Caco-2 (cell line): ENCODE measurements around the gene TAS2R46. TPM values are rescaled to one million over a fixed set of nuclear protein-coding genes. Genes with fewer than 3 reads are reported as not detected.
"Not testable (repeated sequence)": the region's sequence is repeated elsewhere in the genome, so short reads cannot be mapped to it uniquely, and the experiment has no call there.

Experiments
- BruUV-seq: library from RNA; stranded (reverse); fragments of 400-500 nt; replicated peaks from 2 replicates; lab custom pipeline; 2021; lab: Mats Ljungman, UMichigan
- CTCF ChIA-PET: fragments of 300-600 bp; sonication (Branson Sonifier 250); formaldehyde crosslinking; loops from one replicate; lab custom pipeline; 2022; ENCODE audit warnings: antibody characterized with exemption; lab: Charles Lee
- POLR2A ChIA-PET: fragments of 300-600 bp; sonication (Branson Sonifier 250); formaldehyde crosslinking; loops from one replicate; lab custom pipeline; 2022; ENCODE audit warnings: antibody characterized with exemption; lab: Charles Lee
- DNase-seq, 2 experiments: peaks; one replicate each; pipeline versions ENCODE4 v3.0.0 to v3.0.0-alpha.2; 2020 to 2022
- H3K27me3 ChIP-seq: replicated peaks from 2 replicates; pipeline ENCODE4 v1.6.0; 2011; ENCODE audit warnings: low read length; ENCODE audit not compliant: control insufficient read depth, insufficient read depth
- H3K36me3 ChIP-seq: 2 replicates; pipeline ENCODE4 v1.5.1; 2011; ENCODE audit warnings: low read length; ENCODE audit not compliant: control insufficient read depth, insufficient read depth
- H3K4me1 ChIP-seq: fragments of 250-450 bp; sonication (Bioruptor Pico); 2 replicates; pipeline ENCODE4 v1.5.1; 2020; ENCODE audit warnings: mild to moderate bottlenecking
- H3K4me3 ChIP-seq: 2 replicates; pipeline ENCODE4 v1.5.1; 2011; ENCODE audit warnings: low read depth, mild to moderate bottlenecking, control low read depth, low read length
- H3K9me3 ChIP-seq: fragments of 250-450 bp; sonication (Bioruptor Pico); 2 replicates; pipeline ENCODE4 v1.5.1; 2020; ENCODE audit warnings: mild to moderate bottlenecking, moderate library complexity
- H3K27ac Mint-ChIP-seq: one replicate; pipeline ENCODE4 v1.8.0; 2022; ENCODE audit warnings: mixed read lengths; ENCODE audit not compliant: unreplicated experiment
- H3K27me3 Mint-ChIP-seq: one replicate; pipeline ENCODE4 v1.8.0; 2022; ENCODE audit warnings: mixed read lengths; ENCODE audit not compliant: insufficient read depth, unreplicated experiment
- H3K36me3 Mint-ChIP-seq: one replicate; pipeline ENCODE4 v1.8.0; 2022; ENCODE audit warnings: mild to moderate bottlenecking, mixed read lengths; ENCODE audit not compliant: insufficient read depth, unreplicated experiment
- H3K4me1 Mint-ChIP-seq: one replicate; pipeline ENCODE4 v1.8.0; 2022; ENCODE audit warnings: low read depth, mixed read lengths; ENCODE audit not compliant: unreplicated experiment
- H3K4me3 Mint-ChIP-seq: one replicate; pipeline ENCODE4 v1.8.0; 2022; ENCODE audit warnings: mild to moderate bottlenecking, moderate library complexity, mixed read lengths; ENCODE audit not compliant: unreplicated experiment
- H3K9me3 Mint-ChIP-seq: one replicate; pipeline ENCODE4 v1.8.0; 2022; ENCODE audit warnings: mixed read lengths; ENCODE audit not compliant: unreplicated experiment
- CTCF ChIP-seq, 2 experiments: fragments of 200-600 bp in 1 of 2; IDR thresholded peaks; 1 replicate in 1 of 2; 2 replicates in 1 of 2; pipeline versions ENCODE4 v1.5.1 to v1.8.0; 2011 to 2022; ENCODE audit warnings: antibody characterized with exemption in 1 of 2, control low read depth in 1 of 2, inconsistent platforms in 1 of 2, low read depth in 1 of 2, low read length in 1 of 2, mild to moderate bottlenecking in 1 of 2, moderate library complexity in 1 of 2; ENCODE audit not compliant: insufficient read depth in 1 of 2, severe bottlenecking in 1 of 2, unreplicated experiment in 1 of 2
- intact Hi-C: fragments of 100-400 bp; cut with micrococcal nuclease; formaldehyde crosslinking; loops from one replicate; pipeline ENCODE4 v1.10.0; 2022; ENCODE audit not compliant: unreplicated experiment
- total RNA-seq: library from RNA; stranded (reverse); gene quantifications from 2 replicates; pipeline ENCODE4 v1.2.3, GENCODE V29; 2022

The TAS2R46 gene
- total RNA-seq, 1 experiment from 2014 or later = 2.3 TPM

GRCh38 chr12:11059784-11060183 is 2.3 kb downstream of the TAS2R46 start:
- Histone ChIP-seq H3K4me1 (no peaks in the 10 kb centered on the region), H3K36me3 (no peaks in the 10 kb centered on the region), H3K4me3 (no peak overlapping the region), H3K27me3 (no peaks in the 10 kb centered on the region), H3K9me3 (no peaks in the 10 kb centered on the region)
- no TSS peak for BruUV-seq
- CTCF ChIA-PET = no interaction called here
- Mint-ChIP-seq H3K27ac (no peak overlapping the region), H3K9me3 (no peaks in the 10 kb centered on the region), H3K4me3 (no peak overlapping the region), H3K4me1 (no peaks in the 10 kb centered on the region), H3K36me3 (peaks cover 6% of the 10 kb centered on the region), H3K27me3 (no peaks in the 10 kb centered on the region)
- POLR2A ChIA-PET = no interaction called here
- TF ChIP-seq CTCF (IDR thresholded peaks at IDR 0.05; ENCODE audit: insufficient read depth in 1 of 2, low read depth in 1 of 2, low read length in 1 of 2, severe bottlenecking in 1 of 2, unreplicated experiment in 1 of 2) = no peak
- intact Hi-C loops = no loop called here
- no peak for DNase-seq

- H3K9me3 Mint-ChIP-seq = no peaks in the 10 kb centered on the region
- H3K9me3 ChIP-seq = no peaks in the 10 kb centered on the region
- DNase-seq = no peak
- H3K4me3 Mint-ChIP-seq = no peak overlapping the region
- H3K36me3 Mint-ChIP-seq = peaks cover 6% of the 10 kb centered on the region
- ChIA-PET POLR2A (no interaction called here), CTCF (no interaction called here)
- no peak overlapping the region for H3K27ac Mint-ChIP-seq
- H3K27me3 Mint-ChIP-seq = no peaks in the 10 kb centered on the region
- H3K4me1 ChIP-seq = no peaks in the 10 kb centered on the region
- TF ChIP-seq CTCF (IDR thresholded peaks at IDR 0.05; ENCODE audit: insufficient read depth in 1 of 2, low read depth in 1 of 2, low read length in 1 of 2, severe bottlenecking in 1 of 2, unreplicated experiment in 1 of 2) = no peak
- H3K36me3 ChIP-seq = no peaks in the 10 kb centered on the region
- H3K27me3 ChIP-seq = no peaks in the 10 kb centered on the region
- no peaks in the 10 kb centered on the region for H3K4me1 Mint-ChIP-seq
- intact Hi-C loops = no loop called here
- BruUV-seq = no TSS peak
- no peak overlapping the region for H3K4me3 ChIP-seq
Measured at GRCh38 chr12:11059041-11059440, 3.1 kb downstream of the TAS2R46 start.

- no peaks in the 10 kb centered on the region for H3K4me1 ChIP-seq
- Mint-ChIP-seq H3K9me3 (peaks cover 29% of the 10 kb centered on the region), H3K27ac (no peak overlapping the region), H3K27me3 (no peaks in the 10 kb centered on the region), H3K4me1 (no peaks in the 10 kb centered on the region), H3K36me3 (peaks cover 14% of the 10 kb centered on the region), H3K4me3 (no peak overlapping the region)
- no peak for TF ChIP-seq CTCF (IDR thresholded peaks at IDR 0.05; ENCODE audit: insufficient read depth in 1 of 2, low read depth in 1 of 2, low read length in 1 of 2, severe bottlenecking in 1 of 2, unreplicated experiment in 1 of 2)
- H3K36me3 ChIP-seq = no peaks in the 10 kb centered on the region; the same call in 1 of the 2 replicates
- no peaks in the 10 kb centered on the region for H3K27me3 ChIP-seq
- H3K9me3 ChIP-seq = peaks cover 2% of the 10 kb centered on the region; the same call in 1 of the 2 replicates
- H3K4me3 ChIP-seq = no peak overlapping the region
- no TSS peak for BruUV-seq
- intact Hi-C loops = no loop called here
- POLR2A ChIA-PET = no interaction called here
- CTCF ChIA-PET = no interaction called here
- DNase-seq = no peak
Measured at GRCh38 chr12:11055306-11055705, 6.8 kb downstream of the TAS2R46 start.

GRCh38 chr12:11049806-11050531 is 12.1 kb downstream of the TAS2R46 start:
- intact Hi-C loops, H3K27ac Mint-ChIP-seq, BruUV-seq, H3K4me1 Mint-ChIP-seq, H3K36me3 ChIP-seq, H3K4me3 ChIP-seq, H3K4me1 ChIP-seq, DNase-seq, H3K4me3 Mint-ChIP-seq, H3K27me3 ChIP-seq, H3K27me3 Mint-ChIP-seq, POLR2A ChIA-PET, CTCF ChIA-PET: not testable (repeated sequence)
- peaks cover 10% of the 10 kb centered on the region for H3K9me3 ChIP-seq
- Mint-ChIP-seq H3K9me3 (peaks cover 35% of the 10 kb centered on the region), H3K36me3 (peaks cover 23% of the 10 kb centered on the region)

- BruUV-seq, H3K4me3 Mint-ChIP-seq, POLR2A ChIA-PET, H3K4me3 ChIP-seq, H3K4me1 Mint-ChIP-seq, H3K27me3 ChIP-seq, H3K27me3 Mint-ChIP-seq, H3K4me1 ChIP-seq, H3K9me3 Mint-ChIP-seq, CTCF ChIA-PET, intact Hi-C loops, H3K9me3 ChIP-seq, H3K27ac Mint-ChIP-seq, H3K36me3 ChIP-seq, DNase-seq: not testable (repeated sequence)
- H3K36me3 Mint-ChIP-seq = peaks cover 28% of the 10 kb centered on the region
Measured at GRCh38 chr12:11041366-11041765, 20.7 kb downstream of the TAS2R46 start.
